ENCODE measurements around the gene MYL7. TPM values are rescaled to one million over a fixed set of nuclear protein-coding genes. Genes with fewer than 3 reads are reported as not detected.

Gene MYL7
- total RNA-seq, 1 donor from 2014 or later = not detected

GRCh38 chr7:44159824-44160630 lies 18.9 kb upstream of the MYL7 start:
- intact Hi-C loops (cut with micrococcal nuclease) = no loop called here
- no peak for DNase-seq
- no peaks in the 10 kb centered on the region for H3K4me1 Mint-ChIP-seq
- peaks cover 12% of the 10 kb centered on the region for H3K27me3 Mint-ChIP-seq
- no peak overlapping the region for H3K4me3 Mint-ChIP-seq
- H3K9me3 Mint-ChIP-seq = no peaks in the 10 kb centered on the region
- H3K27ac Mint-ChIP-seq = no peak overlapping the region
- no peaks in the 10 kb centered on the region for H3K36me3 Mint-ChIP-seq (ENCODE audit: low read depth)

DNA sequence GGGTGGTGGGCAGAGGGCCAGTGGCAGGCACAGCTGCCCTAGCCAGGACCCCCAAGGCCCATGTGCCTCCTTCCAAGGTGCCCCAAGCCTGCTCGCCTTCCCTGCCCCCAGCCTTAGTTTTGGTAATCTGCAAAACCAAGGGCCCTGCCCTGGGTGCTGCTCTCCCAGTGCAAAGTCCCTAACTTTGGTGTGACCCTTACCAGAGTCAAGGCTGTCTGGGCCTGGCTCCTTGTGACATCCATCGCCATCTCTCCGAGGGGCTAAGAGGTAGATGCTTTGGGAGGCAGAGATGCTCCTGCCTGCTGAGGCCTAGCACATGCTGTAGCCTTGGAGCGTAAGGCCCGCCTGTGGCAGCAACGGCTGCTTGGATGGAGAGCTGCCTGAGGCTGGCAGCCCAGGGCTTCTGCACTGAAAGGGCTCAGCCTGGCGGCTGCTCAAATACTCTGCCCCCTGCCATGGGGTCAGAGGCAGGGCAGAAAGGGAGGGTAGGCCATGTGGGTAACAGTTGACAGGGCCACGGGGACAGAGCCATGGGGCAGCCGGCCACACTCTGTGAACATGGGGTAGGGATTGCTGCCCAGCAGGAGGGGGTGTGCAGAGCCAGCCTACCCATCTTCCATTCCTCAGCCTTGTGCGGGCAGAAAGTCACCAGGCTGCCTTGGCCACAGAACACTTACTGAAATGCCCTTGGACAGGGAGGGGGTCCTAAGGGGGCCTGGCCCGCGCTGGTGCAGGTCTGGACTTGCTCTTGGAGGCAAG lies 17.9 kb upstream of the MYL7 start:
- no peaks in the 10 kb centered on the region for H3K9me3 Mint-ChIP-seq
- intact Hi-C loops (cut with micrococcal nuclease) = no loop called here
- H3K27me3 Mint-ChIP-seq = peaks cover 5% of the 10 kb centered on the region
- DNase-seq = no peak
- H3K27ac Mint-ChIP-seq = no peak overlapping the region
- H3K4me1 Mint-ChIP-seq = no peaks in the 10 kb centered on the region
- H3K36me3 Mint-ChIP-seq (ENCODE audit: low read depth) = no peaks in the 10 kb centered on the region
- no peak overlapping the region for H3K4me3 Mint-ChIP-seq

DNA sequence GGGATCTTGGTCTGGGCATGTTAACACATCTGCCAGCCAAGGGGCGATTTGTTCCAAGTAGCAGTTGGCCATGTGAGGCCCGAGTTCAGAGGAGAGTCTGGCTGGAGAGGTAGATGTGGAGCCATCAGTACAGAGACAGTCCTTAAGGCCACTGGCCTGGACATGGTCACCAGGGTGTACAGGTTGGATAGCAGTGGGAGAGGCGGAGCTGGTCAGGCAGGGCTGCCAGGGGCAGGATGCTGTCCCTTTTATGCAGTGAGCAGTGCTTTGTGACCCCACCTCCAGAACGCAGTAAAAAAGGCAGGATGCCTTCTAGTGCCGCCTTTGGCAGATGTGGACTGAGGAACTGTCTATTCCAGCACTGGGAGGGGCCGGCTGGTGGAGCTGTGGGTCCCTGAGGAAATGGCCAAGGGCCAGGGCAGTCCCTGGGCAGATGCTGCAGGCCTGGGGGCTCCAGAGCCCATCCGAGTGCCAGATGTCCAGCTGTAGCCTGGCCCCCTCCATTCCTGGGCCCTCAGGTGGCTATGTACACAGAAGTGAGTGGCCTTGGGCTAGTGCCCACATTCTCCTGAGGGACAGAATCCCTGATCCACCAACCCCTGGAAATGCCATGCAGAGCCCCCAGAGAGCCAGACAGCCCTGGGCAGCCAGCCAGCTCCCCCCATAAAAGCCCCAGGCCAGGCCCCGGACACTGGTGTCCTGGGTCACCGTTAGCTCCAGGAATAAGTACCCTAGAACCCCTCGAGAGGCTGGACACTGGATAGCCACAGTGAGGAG lies 17.2 kb upstream of the MYL7 start:
- no peaks in the 10 kb centered on the region for H3K36me3 Mint-ChIP-seq (ENCODE audit: low read depth)
- no peaks in the 10 kb centered on the region for H3K9me3 Mint-ChIP-seq
- no peaks in the 10 kb centered on the region for H3K4me1 Mint-ChIP-seq
- no peak overlapping the region for H3K27ac Mint-ChIP-seq
- H3K4me3 Mint-ChIP-seq = no peak overlapping the region
- intact Hi-C loops (cut with micrococcal nuclease) = no loop called here
- peaks cover 3% of the 10 kb centered on the region for H3K27me3 Mint-ChIP-seq
- no peak for DNase-seq

DNA sequence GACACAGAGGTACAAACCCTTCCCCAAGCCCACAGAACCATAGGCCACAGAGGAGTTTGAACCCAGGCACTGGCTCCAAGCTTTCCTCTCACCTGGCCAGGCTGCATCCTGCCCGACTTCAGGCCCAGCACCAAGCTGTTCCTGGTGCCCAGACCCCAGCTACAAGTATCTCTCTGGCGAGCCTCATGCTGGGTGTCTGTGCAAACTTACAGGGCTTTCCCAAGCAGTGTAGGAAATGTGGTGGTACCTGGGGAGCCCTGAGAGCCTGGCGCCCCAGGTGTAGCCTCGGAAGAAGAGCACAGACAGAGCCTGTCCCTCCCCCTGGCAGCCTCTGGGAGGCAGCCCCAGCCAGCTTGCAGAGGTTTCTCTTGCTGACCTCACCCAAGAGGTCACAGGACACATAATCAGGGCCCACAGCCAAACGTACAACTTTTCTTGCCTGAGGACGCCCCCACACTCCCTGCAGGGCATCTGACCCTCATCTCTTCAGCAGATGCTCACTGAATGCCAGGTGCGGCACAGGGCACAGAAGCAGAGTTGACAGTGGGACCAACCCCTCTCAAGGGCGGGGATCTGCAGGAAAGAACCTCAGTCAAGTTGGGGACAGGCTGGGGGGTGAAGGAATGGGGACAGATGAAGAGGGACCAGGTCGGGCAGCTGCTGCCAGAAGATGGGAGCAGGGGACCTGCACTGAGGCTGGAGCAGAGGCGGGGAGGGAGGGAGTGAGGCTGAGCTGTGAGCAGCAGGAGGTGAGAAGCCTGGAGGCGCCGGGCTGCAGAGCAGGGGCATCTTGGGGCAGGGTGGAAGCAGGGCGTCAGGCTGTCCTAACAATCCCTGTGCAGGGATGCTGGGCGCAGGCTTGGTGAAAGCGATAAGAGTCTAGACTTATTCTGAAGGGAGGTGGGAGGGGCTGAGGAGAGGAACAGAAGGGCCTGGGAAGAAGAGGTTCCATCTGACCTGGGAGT lies 16.3 kb upstream of the MYL7 start:
- Mint-ChIP-seq H3K9me3 (no peaks in the 10 kb centered on the region), H3K27me3 (no peaks in the 10 kb centered on the region), H3K4me3 (no peak overlapping the region), H3K36me3 (ENCODE audit: low read depth) (no peaks in the 10 kb centered on the region), H3K27ac (no peak overlapping the region), H3K4me1 (no peaks in the 10 kb centered on the region)
- DNase-seq = no peak
- intact Hi-C loops (cut with micrococcal nuclease) = no loop called here

DNA sequence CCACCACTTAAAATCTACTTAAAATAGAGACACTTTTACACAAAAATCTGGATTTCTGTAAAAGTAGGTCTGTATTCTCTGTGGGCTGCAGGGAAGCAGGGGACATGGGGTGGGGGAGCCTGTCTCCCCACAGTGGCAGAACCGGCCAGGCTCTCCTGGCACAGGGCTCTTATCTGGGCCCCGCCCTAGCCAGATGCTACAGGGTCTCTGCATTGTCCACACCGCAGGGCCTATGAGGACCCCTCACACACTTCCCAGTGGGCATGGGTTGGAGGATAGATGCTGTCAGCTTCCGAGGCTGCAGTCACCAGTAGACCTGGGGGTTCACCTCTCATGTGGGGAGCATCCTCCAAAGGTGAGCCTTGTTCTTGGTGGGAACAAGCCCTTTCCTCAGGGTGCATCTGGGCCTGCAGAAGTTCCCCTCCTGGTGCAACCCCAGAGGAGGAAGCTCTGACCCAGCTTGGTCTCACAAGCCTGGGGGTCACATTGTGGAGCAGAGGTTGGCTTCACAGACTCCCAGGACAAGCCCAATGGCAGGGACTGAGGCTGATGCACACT lies 15.4 kb upstream of the MYL7 start:
- intact Hi-C loops (cut with micrococcal nuclease) = no loop called here
- Mint-ChIP-seq H3K36me3 (ENCODE audit: low read depth) (no peaks in the 10 kb centered on the region), H3K27me3 (no peaks in the 10 kb centered on the region), H3K4me1 (no peaks in the 10 kb centered on the region), H3K4me3 (no peak overlapping the region), H3K9me3 (no peaks in the 10 kb centered on the region), H3K27ac (no peak overlapping the region)
- no peak for DNase-seq

DNA sequence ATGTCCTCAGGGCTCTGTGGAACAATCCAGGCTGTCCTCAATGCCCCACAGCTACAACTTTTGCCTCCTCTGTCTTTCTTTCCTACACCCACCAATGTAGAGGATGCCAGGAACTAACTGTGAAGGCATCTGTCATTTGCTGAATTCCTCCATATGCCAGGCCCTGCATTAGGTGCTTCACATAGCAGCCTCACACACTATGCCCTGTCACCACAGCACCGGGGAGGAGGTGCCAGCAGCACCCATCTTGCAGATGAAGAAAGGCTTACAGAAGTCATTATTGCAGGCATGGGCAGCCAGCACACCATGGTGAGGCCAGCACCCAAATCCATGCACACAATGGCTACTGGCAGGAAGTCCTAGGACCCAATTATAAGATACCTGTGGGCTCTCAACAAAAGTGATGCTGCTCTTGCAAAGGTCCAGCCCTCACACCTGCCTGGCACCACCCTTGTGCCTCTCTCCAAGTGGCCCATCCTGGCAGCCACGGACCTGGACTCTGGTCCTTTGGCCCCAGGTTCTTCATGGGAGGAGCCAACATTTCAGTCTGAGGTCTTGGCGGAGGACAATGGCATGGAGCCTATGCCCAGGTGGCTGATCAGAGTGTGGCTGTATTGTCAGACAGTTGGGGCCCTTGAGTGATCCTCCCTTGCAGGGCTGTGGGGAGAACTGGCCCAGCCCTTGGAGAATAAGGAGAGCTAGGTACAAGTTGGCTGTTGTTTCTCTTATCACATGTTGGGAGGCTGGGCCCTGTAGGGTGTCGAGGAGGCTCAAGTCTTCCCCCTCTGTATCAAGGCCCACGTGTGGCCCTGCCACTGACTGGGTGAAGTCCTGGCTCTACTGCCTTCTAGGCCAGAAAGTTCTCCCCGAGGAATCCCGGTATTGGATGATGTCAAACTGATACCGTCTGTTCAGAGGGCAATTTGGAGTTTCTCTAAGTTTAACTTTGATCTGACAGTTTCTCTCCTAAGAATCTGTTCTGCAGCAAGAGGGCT lies 14.4 kb upstream of the MYL7 start:
- no peak for DNase-seq
- H3K4me3 Mint-ChIP-seq = no peak overlapping the region
- intact Hi-C loops (cut with micrococcal nuclease) = no loop called here
- H3K4me1 Mint-ChIP-seq = no peaks in the 10 kb centered on the region
- H3K27ac Mint-ChIP-seq = no peak overlapping the region
- H3K9me3 Mint-ChIP-seq = no peaks in the 10 kb centered on the region
- no peaks in the 10 kb centered on the region for H3K27me3 Mint-ChIP-seq
- no peaks in the 10 kb centered on the region for H3K36me3 Mint-ChIP-seq (ENCODE audit: low read depth)

DNA sequence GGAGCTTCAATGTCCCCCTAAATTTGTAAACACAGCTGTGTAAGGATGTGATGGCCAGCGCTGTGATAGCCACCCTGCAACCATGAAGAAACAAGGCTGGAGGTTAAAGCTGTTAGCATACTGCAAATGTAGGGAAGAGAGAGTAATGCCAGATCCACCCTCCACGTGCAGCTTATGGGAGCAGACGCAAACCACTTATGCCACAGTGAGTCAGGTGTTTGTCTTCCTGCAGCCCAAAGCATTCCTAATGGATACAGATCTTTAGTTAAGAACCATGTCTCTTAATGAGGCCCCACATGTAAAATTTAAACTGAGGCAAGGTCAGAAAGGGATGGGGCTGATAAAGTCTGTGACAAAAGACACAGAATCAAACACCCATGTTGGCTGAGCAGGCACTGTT lies 13.6 kb upstream of the MYL7 start:
- Mint-ChIP-seq H3K36me3 (ENCODE audit: low read depth) (no peaks in the 10 kb centered on the region), H3K9me3 (no peaks in the 10 kb centered on the region), H3K27ac (no peak overlapping the region), H3K27me3 (no peaks in the 10 kb centered on the region), H3K4me3 (no peak overlapping the region), H3K4me1 (no peaks in the 10 kb centered on the region)
- intact Hi-C loops (cut with micrococcal nuclease) = no loop called here
- no peak for DNase-seq

- no peak overlapping the region for H3K27ac Mint-ChIP-seq
- intact Hi-C loops (cut with micrococcal nuclease) = no loop called here
These were observed 12.8 kb upstream of the MYL7 start for GRCh38 chr7:44153948-44154335.

GRCh38 chr7:44152971-44153947 lies 12.1 kb upstream of the MYL7 start:
- Mint-ChIP-seq H3K36me3 (ENCODE audit: low read depth) (no peaks in the 10 kb centered on the region), H3K27ac (no peak overlapping the region), H3K4me3 (no peak overlapping the region), H3K27me3 (no peaks in the 10 kb centered on the region), H3K4me1 (no peaks in the 10 kb centered on the region), H3K9me3 (no peaks in the 10 kb centered on the region)
- no peak for DNase-seq
- intact Hi-C loops (cut with micrococcal nuclease) = no loop called here

More at GRCh38 chr7:44153948-44154335, 12.8 kb upstream of the MYL7 start:
- Mint-ChIP-seq H3K4me1 (no peaks in the 10 kb centered on the region), H3K36me3 (ENCODE audit: low read depth) (no peaks in the 10 kb centered on the region), H3K27me3 (no peaks in the 10 kb centered on the region), H3K9me3 (no peaks in the 10 kb centered on the region), H3K4me3 (no peak overlapping the region)
- DNase-seq = no peak

DNA sequence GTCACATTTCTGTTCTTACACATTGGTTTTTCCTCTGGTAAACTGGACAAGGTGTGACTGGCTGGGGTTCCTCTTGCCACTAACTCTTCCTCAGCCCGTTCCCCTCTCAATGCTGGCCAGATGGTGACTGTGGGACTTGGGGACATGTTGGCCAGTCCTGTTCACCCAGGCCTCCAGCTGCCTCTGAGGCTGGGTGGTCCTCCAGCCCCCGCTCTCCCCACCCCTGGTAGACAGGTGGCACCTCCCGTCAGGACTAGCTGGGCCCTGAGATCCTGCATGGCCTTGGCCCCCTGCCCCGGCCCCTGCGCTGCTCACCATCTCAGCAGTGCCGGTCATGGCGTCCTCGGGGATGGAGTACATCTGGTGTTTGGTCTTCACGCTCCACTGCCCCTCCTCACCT lies 10.8 kb upstream of the MYL7 start:
- H3K4me3 Mint-ChIP-seq = no peak overlapping the region
- H3K27me3 Mint-ChIP-seq = peaks cover 5% of the 10 kb centered on the region
- no peaks in the 10 kb centered on the region for H3K36me3 Mint-ChIP-seq (ENCODE audit: low read depth)
- no peaks in the 10 kb centered on the region for H3K9me3 Mint-ChIP-seq
- no peaks in the 10 kb centered on the region for H3K4me1 Mint-ChIP-seq
- DNase-seq = no peak
- intact Hi-C loops (cut with micrococcal nuclease) = no loop called here
- no peak overlapping the region for H3K27ac Mint-ChIP-seq
